Activated CD4-positive, alpha-beta T cell treated with anti-CD3 and anti-CD28 coated beads, Interleukin-10, Interleukin-2, amounts not matched to agents 100 ng/mL and 50 ng/mL, durations not matched to agents 16 hours and 8 hours (primary cell): ENCODE results near the gene GDI2.
"Not testable (repeated sequence)": the region's sequence is repeated elsewhere in the genome, so short reads cannot be mapped to it uniquely, and the experiment has no call there.

Experiments
- DNase-seq: peaks from one replicate; pipeline ENCODE4 v3.0.0-alpha.2; 2020

The GDI2 gene

DNA sequence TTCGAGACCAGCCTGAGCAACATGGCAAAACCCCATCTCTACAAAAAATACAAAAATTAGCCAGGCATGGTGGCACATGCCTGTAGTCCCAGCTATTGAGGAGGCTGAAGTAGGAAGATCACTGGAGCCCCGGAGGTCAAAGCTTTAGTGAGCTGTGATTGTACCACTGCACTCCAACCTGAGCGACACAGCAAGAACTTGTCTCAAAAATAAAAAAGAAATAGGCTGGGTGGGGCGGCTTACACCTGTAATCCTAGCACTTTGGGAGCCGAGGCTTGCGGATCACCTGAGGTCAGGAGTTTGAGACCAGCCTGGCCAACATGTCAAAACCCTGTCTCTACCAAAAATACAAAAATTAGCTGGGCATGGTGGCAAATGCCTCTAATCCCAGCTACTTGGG is 13.3 kb upstream of the GDI2 start:
- not testable (repeated sequence) for DNase-seq

- no peak for DNase-seq
Observed at GRCh38 chr10:5818894-5819293, 5.7 kb upstream of the GDI2 start.

GRCh38 chr10:5818048-5818331 is 4.8 kb upstream of the GDI2 start:
- no peak for DNase-seq

GRCh38 chr10:5817322-5818047 is 4.3 kb upstream of the GDI2 start:
- DNase-seq, result peak; percentile 36

- DNase-seq, result peak; percentile 25
Observed at GRCh38 chr10:5816170-5816569, 2.9 kb upstream of the GDI2 start.

DNA sequence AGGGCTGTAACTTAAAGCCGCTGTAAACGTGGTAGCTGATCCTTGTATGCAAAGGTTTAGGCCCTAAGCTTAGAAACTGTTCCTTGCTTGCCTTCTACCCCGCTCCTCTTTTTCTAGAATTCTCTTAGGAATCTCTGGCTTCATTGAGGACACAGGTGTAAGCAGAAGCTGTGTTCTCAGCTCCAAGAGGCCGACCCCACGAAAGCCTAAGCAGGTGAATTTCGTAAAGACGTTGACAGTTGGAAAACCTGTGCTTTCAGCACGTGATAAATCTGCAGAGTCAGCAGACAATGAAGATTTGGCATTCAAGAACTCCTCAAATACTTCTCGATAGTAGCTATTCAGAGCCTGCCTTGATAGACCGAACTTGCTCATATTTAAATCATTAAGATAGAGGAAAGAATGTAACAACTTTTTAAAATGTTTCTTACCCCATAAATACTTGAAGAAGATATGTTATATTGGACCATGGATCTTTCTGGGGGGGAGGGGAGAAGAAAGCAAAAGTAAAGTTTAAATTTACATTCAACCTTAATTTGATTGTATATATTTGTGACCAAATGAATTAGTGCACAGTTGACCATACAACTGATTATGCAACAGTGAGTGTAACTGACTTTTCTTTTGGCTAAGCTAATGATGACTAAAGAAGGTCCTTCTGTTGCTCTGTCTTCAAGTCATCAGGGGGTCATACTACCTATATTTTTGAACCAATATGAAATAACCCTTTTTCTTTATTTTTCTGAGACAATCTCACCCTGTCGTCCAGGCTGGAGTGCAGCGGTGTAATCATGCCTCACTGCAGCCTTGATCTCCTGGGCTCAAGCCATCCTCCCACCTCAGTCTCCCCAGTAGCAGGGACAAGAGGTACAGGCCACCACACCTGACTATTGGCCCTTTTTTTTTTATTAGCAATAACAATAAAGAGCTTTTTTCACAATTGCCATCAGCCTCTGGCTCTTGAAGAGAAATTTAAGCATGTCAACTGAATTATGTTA is 1.2 kb upstream of the GDI2 start:
- peak; percentile 54 for DNase-seq

GRCh38 chr10:5813091-5813340 is 218 bp downstream of the GDI2 start:
- DNase-seq, result no peak

DNA sequence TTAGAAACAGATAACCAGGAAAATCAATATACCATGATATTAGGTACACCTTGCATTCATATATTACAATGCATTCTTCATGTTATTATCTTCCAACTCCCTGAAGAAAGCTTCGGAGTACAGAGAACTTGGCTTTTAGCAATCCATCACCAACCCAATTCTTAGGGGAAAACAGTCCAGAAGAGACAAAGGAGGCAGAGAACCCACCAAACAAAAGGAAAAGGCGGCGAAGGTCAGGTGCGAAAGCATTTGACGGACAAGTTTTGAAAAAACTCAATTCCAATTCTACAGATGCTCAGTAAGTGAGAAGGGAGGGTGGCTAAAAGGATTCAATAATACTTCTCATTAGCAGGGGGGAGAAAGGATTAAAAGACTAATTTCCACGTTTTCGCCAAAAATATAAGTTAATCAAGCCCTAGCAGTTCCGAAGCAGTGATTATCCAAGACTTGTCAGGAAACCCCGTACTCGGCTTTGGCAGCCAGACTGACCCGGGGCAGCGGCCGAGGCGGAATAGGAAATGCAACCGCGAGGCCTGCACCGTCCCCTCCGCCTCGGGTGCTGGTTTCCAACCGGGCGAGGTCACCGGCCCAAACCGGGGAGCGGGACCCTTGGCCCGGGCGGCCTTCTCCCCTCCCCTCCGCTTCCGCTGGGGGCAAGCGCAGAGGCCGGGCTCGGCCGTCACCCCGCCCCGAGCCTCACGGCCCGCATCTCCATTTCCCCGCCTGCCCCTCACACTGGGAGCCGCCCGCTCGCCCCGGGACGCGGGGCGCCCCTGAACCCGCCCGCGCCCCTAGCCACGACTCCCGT is 747 bp downstream of the GDI2 start:
- peak; percentile 62 for DNase-seq

DNA sequence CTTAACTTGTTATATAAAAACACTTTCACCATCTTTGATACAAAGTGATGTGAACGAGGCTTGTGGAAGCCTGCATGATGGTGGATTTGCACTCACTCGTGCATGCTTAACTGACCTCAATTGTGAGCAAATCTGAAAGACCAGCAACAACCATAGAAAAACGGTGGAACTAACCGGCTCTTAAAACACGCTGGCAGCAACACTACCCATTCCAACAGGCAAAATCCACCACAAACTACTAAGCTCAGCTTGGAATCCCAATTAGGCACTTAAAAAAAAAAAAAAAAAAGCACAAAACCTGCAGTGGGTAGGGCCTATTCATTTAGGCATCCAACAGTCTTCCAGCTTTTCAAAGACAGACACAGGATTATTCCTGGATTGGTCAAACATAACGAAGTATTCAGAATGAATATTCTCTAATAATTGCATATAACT is 1.8 kb downstream of the GDI2 start:
- peak; percentile 64 for DNase-seq

DNA sequence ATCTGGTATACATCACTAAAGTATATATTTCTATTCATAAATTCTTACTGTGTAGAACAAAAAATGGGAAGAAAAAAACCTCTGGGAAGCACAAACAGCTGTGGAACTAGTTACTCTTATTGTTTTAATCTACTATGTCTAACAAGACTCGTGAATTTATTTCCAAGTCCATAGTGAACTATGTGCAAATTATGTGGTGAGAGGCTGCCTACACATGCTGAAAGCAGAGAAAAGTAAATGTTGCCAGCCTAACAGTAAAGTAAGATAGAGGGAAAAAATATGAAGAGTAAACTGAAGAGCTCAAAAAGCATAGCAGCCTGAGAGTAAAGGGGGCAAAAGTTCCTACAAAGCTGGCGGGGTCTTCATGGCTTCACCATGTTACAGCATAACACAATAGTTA is 3.0 kb downstream of the GDI2 start:
- DNase-seq, result no peak

DNA sequence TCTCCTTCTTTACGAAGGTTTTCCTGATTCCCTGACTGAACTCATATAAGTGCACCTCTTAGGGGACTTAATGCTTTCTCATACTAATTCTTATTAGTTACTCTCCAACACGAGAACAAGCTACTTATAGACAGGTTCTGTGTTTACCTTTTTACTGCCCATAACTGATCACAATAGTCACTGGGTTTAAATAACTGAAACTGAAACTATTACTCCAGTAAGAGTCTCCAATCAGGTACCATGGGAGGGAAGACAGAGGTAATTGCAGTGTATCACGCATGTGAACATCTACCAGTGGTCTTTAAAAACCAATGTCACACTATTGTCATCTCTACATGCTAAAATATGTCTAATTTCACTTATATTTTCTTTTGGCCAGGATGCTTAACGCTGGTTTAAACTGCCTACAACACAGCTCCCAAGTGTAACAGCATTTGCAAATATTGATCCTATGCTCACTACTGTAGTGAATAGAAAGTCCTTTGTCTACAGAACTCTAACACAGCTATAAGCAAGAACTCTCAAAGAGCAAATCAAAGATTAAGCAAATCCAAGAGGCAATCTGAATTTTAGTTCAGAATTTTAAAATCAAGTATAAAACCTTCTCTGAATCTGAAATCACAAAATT is 3.6 kb downstream of the GDI2 start:
- peak; percentile 28 for DNase-seq

DNA sequence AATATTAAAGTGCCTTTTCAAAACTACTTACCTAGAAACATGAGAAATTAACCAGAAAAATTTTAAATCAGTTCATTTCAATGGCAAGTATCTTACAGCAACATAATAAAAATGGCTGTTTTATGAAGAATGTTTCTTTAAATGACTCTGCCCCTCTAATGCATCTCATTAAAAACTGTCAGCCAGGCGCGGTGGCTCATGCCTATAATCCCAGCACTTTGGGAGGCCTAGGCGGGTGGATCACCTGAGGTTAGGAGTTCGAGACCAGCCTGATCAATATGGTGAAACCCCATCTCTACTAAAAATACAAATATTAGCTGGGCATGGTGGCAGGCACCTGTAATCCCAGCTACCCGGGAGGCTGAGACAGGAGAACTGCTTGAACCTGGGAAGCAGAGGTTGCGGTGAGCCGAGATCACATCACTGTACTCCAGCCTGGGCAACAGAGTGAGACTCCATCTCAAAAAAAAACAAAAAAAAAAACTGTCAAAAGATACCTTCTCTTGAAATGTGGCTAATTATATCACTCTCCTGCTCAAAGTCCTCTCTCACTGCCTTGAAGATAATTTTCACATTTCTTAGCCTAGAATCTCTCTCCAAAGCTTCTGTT is 4.3 kb downstream of the GDI2 start:
- not testable (repeated sequence) for DNase-seq

- DNase-seq, result no peak
Observed at GRCh38 chr10:5806745-5807144, 6.5 kb downstream of the GDI2 start.

GRCh38 chr10:5805711-5806110 is 7.5 kb downstream of the GDI2 start:
- no peak for DNase-seq

DNA sequence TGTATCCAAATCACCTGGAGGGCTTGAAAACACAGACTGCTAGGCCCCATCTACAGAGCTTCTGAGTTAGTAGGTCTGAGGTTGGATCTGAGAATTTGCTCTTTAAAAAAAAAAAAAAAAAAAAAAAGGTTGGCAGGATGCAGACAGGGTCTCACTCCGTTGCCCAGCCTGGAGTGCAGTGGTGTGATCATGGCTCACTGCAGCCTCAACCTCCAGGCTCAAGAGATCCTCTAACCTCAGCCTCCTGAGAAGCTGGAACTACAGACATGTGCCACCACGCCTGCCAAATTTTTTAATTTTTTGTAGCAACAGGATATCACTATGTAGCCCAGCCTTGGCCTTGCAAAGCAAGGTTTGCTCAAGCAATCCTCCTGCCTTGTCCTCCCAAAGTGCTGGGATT is 8.0 kb downstream of the GDI2 start:
- DNase-seq, result no peak

- no peak for DNase-seq
Observed at GRCh38 chr10:5804386-5804785, 8.8 kb downstream of the GDI2 start.

DNA sequence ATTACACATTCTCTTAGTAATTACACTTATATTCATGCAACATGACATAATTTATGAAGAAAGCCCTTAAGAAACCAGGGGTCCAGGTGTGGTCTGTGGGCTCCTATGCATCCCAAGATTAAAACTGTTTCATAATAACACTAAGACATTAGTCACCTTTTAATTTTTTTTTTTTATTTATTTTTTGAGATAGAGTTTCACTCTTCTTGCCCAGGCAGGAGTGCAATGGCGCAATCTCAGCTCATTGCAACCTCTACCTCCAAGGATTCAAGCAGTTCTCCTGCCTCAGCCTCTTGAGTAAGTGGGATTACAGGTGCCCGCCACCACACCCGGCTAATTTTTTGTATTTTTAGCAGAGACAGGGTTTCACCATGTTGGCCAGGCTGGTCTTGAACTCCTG is 12.5 kb downstream of the GDI2 start:
- no peak for DNase-seq

GRCh38 chr10:5794236-5794635 is 19.0 kb downstream of the GDI2 start:
- no peak for DNase-seq

DNA sequence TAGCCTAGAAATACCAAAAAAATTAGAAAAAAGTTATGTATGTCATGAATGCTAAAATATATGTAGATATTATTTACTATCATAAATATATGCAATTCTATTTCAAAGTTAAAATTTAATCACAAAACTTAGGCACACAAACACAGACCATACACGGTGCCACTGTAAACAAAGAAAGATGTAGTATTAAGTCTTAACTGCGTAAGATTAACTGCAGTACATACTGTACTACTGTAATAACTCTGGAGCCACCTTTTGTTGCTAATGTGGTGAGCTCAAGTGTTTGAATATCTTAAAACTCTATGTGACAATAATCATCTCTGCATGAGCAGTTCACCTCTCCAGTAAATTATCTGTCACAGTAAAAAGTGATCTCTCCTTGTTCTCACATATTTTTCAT is 23.6 kb downstream of the GDI2 start:
- DNase-seq, result no peak

- no peak for DNase-seq
Observed at GRCh38 chr10:5788969-5789368, 24.3 kb downstream of the GDI2 start.

DNA sequence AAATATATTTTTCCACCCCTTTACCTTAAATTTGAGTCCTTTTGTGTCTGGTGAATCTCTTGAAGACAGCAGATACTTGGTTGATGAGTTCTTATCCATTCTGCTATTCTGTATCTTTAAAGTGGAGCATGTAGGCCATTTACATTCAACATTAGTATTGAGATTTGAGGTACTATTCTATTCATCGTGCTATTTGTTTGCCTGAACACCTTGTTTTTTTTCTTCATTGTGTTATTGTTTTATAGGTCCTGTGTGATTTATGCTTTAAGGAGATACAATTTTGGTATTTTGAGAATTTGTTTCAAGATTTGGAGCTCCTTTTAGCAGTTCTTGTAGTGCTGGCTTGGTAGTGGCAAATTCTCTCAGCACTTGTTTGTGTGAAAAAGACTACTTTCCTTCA is 29.9 kb downstream of the GDI2 start:
- DNase-seq, result no peak

DNA sequence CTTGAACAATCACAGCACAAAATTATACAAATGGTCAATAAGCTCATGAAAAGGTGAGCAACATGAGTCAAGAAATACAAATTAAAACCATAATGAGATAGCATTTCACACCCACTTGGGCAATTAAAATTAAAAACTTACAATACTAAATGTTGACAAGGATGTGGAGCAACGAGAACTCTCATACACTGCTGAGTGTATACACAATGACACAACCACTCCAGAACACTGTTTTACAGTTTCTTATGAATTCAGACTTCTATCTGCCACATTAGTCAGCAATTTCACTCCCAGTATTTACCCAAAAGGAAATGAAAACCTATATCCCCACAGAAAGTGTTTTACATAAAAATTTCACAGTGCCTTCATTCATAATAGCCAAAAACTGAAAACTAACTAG is 31.1 kb downstream of the GDI2 start:
- DNase-seq, result peak; percentile 12

GRCh38 chr10:5779730-5780129 is 33.5 kb downstream of the GDI2 start:
- no peak for DNase-seq
